Stimulated activated naive B cell treated with anti-CD40 and anti-IgM and Interleukin-4, amounts not matched to agents 10 μg/mL and 1 μg/mL and 100 μg/mL, for 72 hours (primary cell): ENCODE data around the gene ZBTB8A.
"Not testable (repeated sequence)": the region's sequence is repeated elsewhere in the genome, so short reads cannot be mapped to it uniquely, and the experiment has no call there.

ENCODE experiments used
- ATAC-seq, 2 donors: fragments of 150-1000 bp; cut with Tn5 transposase; replicated peaks; 2 replicates each; pipeline ENCODE4 v1.10.0; 2021; ENCODE audit warnings: moderate library complexity in 1 of 2
- DNase-seq: peaks from one replicate; pipeline ENCODE4 v3.0.0; 2021
- H3K27ac Mint-ChIP-seq: one replicate; pipeline ENCODE4 v1.8.0; 2022; ENCODE audit warnings: mild to moderate bottlenecking, mixed read lengths
- H3K27me3 Mint-ChIP-seq, 2 donors: one replicate each; pipeline ENCODE4 v1.8.0; 2022; ENCODE audit warnings: mixed read lengths in 2 of 2
- H3K36me3 Mint-ChIP-seq, 2 donors: one replicate each; pipeline ENCODE4 v1.8.0; 2022; ENCODE audit warnings: mixed read lengths in 2 of 2, mild to moderate bottlenecking in 1 of 2
- H3K4me1 Mint-ChIP-seq, 2 donors: one replicate each; pipeline ENCODE4 v1.8.0; 2022; ENCODE audit warnings: mixed read lengths in 2 of 2, mild to moderate bottlenecking in 1 of 2
- H3K4me3 Mint-ChIP-seq, 2 donors: one replicate each; pipeline ENCODE4 v1.8.0; 2022; ENCODE audit warnings: mild to moderate bottlenecking in 2 of 2, mixed read lengths in 2 of 2, moderate library complexity in 1 of 2
- H3K9me3 Mint-ChIP-seq, 2 donors: one replicate each; pipeline ENCODE4 v1.8.0; 2022; ENCODE audit warnings: mixed read lengths in 2 of 2, mild to moderate bottlenecking in 1 of 2

Gene ZBTB8A

GRCh38 chr1:32619701-32620485 lies 80.7 kb downstream of the ZBTB8A start:
- no peaks in the 10 kb centered on the region for H3K27me3 Mint-ChIP-seq
- DNase-seq (no peak), ATAC-seq (peak; percentile 77 to 84)
- H3K4me1 Mint-ChIP-seq, result peaks cover 22 to 27% of the 10 kb centered on the region in 2 donors
- H3K27ac Mint-ChIP-seq, result peak overlapping the region; percentile 31
- H3K9me3 Mint-ChIP-seq, result peaks cover 7 to 11% of the 10 kb centered on the region in 2 donors
- peaks cover 41 to 57% of the 10 kb centered on the region in 2 donors for H3K36me3 Mint-ChIP-seq
- H3K4me3 Mint-ChIP-seq, result peak overlapping the region in 1 of 2 donors; percentile 16

GRCh38 chr1:32622205-32622604 lies 83.0 kb downstream of the ZBTB8A start:
- ATAC-seq (no peak), DNase-seq (no peak)
- peaks cover 46 to 58% of the 10 kb centered on the region in 2 donors for H3K36me3 Mint-ChIP-seq
- H3K4me3 Mint-ChIP-seq, result no peak overlapping the region
- H3K27me3 Mint-ChIP-seq, result no peaks in the 10 kb centered on the region
- peaks cover 7 to 11% of the 10 kb centered on the region in 2 donors for H3K9me3 Mint-ChIP-seq
- H3K4me1 Mint-ChIP-seq, result peaks cover 22 to 27% of the 10 kb centered on the region in 2 donors
- peak overlapping the region; percentile 39 for H3K27ac Mint-ChIP-seq

GRCh38 chr1:32622806-32623681 lies 83.8 kb downstream of the ZBTB8A start:
- ATAC-seq (peak; percentile 41 to 52), DNase-seq (no peak)
- Mint-ChIP-seq H3K4me3 (peak overlapping the region in 1 of 2 donors; percentile 0), H3K9me3 (peaks cover 7 to 11% of the 10 kb centered on the region in 2 donors), H3K27ac (peak overlapping the region; percentile 47), H3K27me3 (no peaks in the 10 kb centered on the region), H3K36me3 (peaks cover 51 to 59% of the 10 kb centered on the region in 2 donors), H3K4me1 (peaks cover 22 to 33% of the 10 kb centered on the region in 2 donors)

GRCh38 chr1:32623775-32624174 lies 84.5 kb downstream of the ZBTB8A start:
- Mint-ChIP-seq H3K4me3 (peak overlapping the region in 1 of 2 donors; percentile 0), H3K9me3 (peaks cover 7 to 11% of the 10 kb centered on the region in 2 donors), H3K27ac (peak overlapping the region; percentile 47), H3K36me3 (peaks cover 51 to 59% of the 10 kb centered on the region in 2 donors), H3K4me1 (peaks cover 22 to 33% of the 10 kb centered on the region in 2 donors), H3K27me3 (no peaks in the 10 kb centered on the region)
- peak; percentile 20 for DNase-seq
- peak; percentile 70 to 76 for ATAC-seq

- Mint-ChIP-seq H3K27me3 (no peaks in the 10 kb centered on the region), H3K4me3 (no peak overlapping the region), H3K9me3 (peaks cover 7 to 11% of the 10 kb centered on the region in 2 donors), H3K4me1 (peaks cover 16 to 26% of the 10 kb centered on the region in 2 donors), H3K36me3 (peaks cover 53 to 55% of the 10 kb centered on the region in 2 donors), H3K27ac (no peak overlapping the region)
- DNase-seq (no peak), ATAC-seq (no peak)
Observed at GRCh38 chr1:32626176-32626575, 86.9 kb downstream of the ZBTB8A start.

- Mint-ChIP-seq H3K27ac (peak overlapping the region; percentile 42), H3K4me3 (no peak overlapping the region), H3K9me3 (peaks cover 7 to 8% of the 10 kb centered on the region in 2 donors), H3K27me3 (no peaks in the 10 kb centered on the region), H3K36me3 (peaks cover 46% of the 10 kb centered on the region in 2 donors), H3K4me1 (peaks cover 16 to 24% of the 10 kb centered on the region in 2 donors)
- DNase-seq (no peak), ATAC-seq (peak; percentile 32 to 38)
Observed at GRCh38 chr1:32627596-32628162, 88.5 kb downstream of the ZBTB8A start.

- H3K27ac Mint-ChIP-seq, DNase-seq, H3K27me3 Mint-ChIP-seq, ATAC-seq, H3K9me3 Mint-ChIP-seq, H3K4me1 Mint-ChIP-seq, H3K4me3 Mint-ChIP-seq: not testable (repeated sequence)
- H3K36me3 Mint-ChIP-seq, result peaks cover 31 to 35% of the 10 kb centered on the region in 2 donors
Observed at GRCh38 chr1:32630173-32630572, 90.9 kb downstream of the ZBTB8A start.

- DNase-seq (no peak), ATAC-seq (no peak)
- Mint-ChIP-seq H3K36me3 (peaks cover 32 to 44% of the 10 kb centered on the region in 2 donors), H3K9me3 (no peaks in the 10 kb centered on the region), H3K27ac (no peak overlapping the region), H3K4me3 (no peak overlapping the region), H3K27me3 (no peaks in the 10 kb centered on the region), H3K4me1 (peaks cover 5 to 13% of the 10 kb centered on the region in 2 donors)
Observed at GRCh38 chr1:32632829-32633228, 93.6 kb downstream of the ZBTB8A start.

- no peak for ATAC-seq
- DNase-seq, result no peak
- no peak overlapping the region for H3K27ac Mint-ChIP-seq
- H3K4me3 Mint-ChIP-seq, result no peak overlapping the region
- no peaks in the 10 kb centered on the region for H3K9me3 Mint-ChIP-seq
- H3K36me3 Mint-ChIP-seq, result peaks cover 26 to 37% of the 10 kb centered on the region in 2 donors
- no peaks in the 10 kb centered on the region for H3K27me3 Mint-ChIP-seq
- peaks cover 5 to 12% of the 10 kb centered on the region in 2 donors for H3K4me1 Mint-ChIP-seq
Observed at GRCh38 chr1:32635508-32636277, 96.5 kb downstream of the ZBTB8A start.

GRCh38 chr1:32636914-32637645 lies 97.9 kb downstream of the ZBTB8A start:
- Mint-ChIP-seq H3K4me3 (no peak overlapping the region), H3K9me3 (no peaks in the 10 kb centered on the region), H3K36me3 (peaks cover 21 to 37% of the 10 kb centered on the region in 2 donors), H3K4me1 (peaks cover 5 to 12% of the 10 kb centered on the region in 2 donors), H3K27me3 (no peaks in the 10 kb centered on the region), H3K27ac (no peak overlapping the region)
- DNase-seq (no peak), ATAC-seq (no peak)

GRCh38 chr1:32639489-32640075 lies 100.4 kb downstream of the ZBTB8A start:
- DNase-seq (no peak), ATAC-seq (no peak)
- H3K9me3 Mint-ChIP-seq, result no peaks in the 10 kb centered on the region
- H3K4me1 Mint-ChIP-seq, result peaks cover 6 to 12% of the 10 kb centered on the region in 2 donors
- no peaks in the 10 kb centered on the region for H3K27me3 Mint-ChIP-seq
- H3K36me3 Mint-ChIP-seq, result peaks cover 19 to 24% of the 10 kb centered on the region in 2 donors
- H3K27ac Mint-ChIP-seq, result no peak overlapping the region
- no peak overlapping the region for H3K4me3 Mint-ChIP-seq

- not testable (repeated sequence) for H3K36me3 Mint-ChIP-seq, DNase-seq, H3K9me3 Mint-ChIP-seq, H3K4me3 Mint-ChIP-seq, ATAC-seq, H3K4me1 Mint-ChIP-seq, H3K27me3 Mint-ChIP-seq, H3K27ac Mint-ChIP-seq
Observed at GRCh38 chr1:32642292-32642827, 103.1 kb downstream of the ZBTB8A start.
